Measurements from ENCODE around the gene MIGA2.

The MIGA2 gene

DNA sequence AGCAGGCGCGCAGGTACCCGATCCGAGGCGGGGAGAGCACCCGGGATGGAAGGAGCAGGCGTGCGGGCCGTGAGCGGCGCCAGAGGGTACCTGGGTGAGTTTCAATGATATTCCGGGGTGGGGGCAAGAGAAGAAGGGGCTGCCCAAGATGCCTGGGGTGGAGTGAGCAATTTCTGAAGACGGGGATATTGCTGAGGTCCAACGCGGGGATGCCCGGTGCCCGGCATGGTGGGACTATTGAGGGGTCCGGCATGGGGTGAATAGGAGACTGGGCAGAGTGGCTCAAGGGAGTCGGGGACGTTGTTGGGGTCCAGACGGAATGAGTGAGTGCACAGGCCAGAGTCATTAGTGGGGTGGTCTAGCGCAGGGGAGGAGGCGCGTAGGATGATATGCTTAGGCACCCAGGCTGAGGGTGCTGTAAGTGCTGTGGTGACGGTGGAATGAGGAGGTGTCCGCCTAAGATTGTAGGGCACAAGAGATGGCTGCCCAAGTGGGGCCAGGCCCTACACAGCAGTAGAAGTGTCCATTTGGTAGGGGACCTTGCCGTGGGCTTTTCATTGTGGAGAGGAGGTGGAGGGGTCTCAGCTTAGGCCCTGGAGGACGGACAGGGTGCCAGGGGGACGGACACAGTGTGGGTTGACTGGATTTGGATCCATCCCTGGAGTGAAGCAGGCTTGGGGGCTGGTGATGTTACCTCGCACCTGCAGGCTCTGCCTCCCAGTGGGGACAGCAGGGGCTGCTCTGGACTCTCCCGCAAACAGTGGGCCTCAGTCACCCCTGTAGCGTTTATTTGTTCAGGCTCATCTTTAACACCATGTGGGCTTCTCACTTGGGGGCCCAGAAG, 719 bp downstream of the MIGA2 start:
- in situ Hi-C loops (cut with MboI; ENCODE audit: low sequenced_read_pairs): no loop called here

DNA sequence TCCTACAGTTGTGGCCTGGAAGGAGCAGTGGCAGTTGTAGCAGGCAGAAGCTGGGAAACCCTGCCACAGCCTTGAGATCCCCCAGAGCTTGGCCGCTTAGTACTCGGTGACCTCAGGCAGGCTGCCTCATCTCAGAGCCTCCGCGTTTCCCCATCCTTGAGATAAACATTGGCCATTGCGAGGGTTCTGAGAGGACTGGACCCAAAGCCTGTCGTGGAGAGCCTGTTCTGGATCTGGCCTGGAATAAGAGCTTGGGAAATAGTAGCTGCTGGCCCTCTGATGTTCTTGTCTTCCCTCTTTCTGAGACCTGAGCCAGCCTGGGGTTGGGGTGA, 1.3 kb downstream of the MIGA2 start:
- in situ Hi-C loops (cut with MboI; ENCODE audit: low sequenced_read_pairs): no loop called here

DNA sequence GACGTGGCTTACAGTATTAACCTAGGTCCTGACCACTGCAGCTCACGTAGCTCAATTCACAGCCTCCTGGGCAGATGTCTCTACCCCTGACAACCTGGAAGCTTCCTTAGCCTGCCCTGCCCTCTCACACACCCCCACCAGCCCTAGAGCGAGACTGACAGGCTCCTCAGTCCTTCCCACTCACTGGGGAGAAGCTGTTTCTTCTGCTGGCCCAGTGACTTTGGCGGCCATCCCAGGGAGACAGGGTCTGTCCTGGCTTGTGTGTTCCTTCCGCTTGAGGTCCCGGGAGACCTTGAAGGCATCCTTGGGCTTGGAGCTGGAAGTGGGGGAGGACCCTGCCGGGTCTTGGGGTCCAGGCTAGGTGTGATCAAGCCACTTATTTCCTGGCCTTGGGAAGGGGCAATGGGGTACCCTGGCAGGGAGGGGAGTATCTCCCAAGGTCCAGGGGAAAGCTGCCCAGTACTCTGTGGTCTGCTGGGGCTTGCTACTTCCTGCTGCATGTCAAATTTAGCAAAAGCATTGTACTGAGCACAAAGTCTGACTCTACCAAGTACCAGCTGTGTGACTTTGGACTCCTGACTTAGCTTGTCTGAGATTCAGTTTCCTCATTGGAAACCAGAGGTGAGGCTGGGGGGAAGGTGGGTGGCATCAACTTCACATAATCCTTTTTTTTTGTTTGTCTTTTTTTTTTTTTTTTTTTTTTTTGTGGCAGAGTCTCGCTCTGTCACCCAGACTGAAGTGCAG, 1.9 kb downstream of the MIGA2 start:
- in situ Hi-C loops (cut with MboI; ENCODE audit: low sequenced_read_pairs): no loop called here

GRCh38 chr9:129040113-129040643, 3.8 kb downstream of the MIGA2 start:
- in situ Hi-C loops (cut with MboI; ENCODE audit: low sequenced_read_pairs): no loop called here

DNA sequence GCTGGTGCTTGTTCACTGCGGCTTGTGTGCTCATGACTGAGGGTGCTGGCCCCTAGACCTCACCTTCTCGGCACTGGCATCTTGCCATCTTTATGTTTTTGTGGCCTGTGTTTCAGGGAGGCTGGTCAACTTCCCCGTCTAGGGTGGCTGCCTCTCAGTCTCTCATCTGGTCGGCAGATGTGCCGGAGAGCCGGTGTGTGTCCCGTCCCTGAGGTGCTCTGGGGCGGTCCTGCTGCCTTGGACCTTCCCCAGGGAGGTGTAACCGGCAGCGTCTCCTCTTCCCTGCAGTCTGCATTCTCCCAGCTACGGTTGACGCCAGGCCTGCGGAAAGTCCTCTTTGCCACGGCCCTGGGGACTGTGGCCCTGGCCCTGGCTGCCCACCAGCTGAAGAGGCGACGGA, 5.6 kb downstream of the MIGA2 start:
- in situ Hi-C loops (cut with MboI; ENCODE audit: low sequenced_read_pairs): no loop called here

DNA sequence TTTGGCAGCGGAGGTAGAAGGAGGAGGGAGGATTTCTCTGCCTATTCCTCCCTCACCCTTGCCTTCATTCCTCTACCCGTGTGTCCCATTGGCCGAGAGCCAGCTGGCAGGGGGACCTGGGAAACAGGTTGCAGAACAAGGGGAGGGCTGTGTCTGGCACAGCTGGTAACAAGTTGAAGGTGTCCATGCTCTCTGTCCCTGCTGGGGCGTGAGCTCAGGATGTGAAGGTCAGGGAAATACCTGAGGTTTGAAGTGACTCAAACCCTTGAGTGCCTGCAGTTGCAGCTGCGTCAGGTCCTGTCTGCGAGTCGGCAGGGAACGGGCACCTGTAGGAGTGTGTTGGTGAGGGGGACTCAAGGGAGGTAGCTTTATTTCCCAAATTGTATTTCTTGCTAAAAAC, 16.2 kb downstream of the MIGA2 start:
- in situ Hi-C loops (cut with MboI; ENCODE audit: low sequenced_read_pairs): no loop called here

DNA sequence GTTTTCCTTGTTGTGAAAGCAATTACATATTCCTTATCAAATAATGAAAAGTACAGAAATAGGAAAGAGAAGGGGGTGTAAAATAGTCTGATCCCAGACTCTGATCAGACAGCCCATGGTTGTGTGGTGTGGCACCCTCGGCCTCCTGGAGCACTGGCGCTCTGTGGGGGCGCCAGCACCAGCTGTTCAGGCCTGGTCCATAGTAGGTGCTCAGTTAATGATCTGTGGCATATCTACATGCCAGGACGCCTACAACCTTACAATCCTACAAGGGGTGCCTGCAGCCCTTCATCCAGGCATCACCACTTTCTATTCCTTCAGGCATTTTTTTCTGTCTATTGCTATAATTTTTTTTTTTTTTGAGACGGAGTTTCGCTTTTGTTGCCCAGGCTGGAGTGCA, 16.6 kb downstream of the MIGA2 start:
- in situ Hi-C loops (cut with MboI; ENCODE audit: low sequenced_read_pairs): no loop called here

- in situ Hi-C loops (cut with MboI; ENCODE audit: low sequenced_read_pairs): no loop called here
Measured at GRCh38 chr9:129054163-129054851, 17.9 kb downstream of the MIGA2 start.

DNA sequence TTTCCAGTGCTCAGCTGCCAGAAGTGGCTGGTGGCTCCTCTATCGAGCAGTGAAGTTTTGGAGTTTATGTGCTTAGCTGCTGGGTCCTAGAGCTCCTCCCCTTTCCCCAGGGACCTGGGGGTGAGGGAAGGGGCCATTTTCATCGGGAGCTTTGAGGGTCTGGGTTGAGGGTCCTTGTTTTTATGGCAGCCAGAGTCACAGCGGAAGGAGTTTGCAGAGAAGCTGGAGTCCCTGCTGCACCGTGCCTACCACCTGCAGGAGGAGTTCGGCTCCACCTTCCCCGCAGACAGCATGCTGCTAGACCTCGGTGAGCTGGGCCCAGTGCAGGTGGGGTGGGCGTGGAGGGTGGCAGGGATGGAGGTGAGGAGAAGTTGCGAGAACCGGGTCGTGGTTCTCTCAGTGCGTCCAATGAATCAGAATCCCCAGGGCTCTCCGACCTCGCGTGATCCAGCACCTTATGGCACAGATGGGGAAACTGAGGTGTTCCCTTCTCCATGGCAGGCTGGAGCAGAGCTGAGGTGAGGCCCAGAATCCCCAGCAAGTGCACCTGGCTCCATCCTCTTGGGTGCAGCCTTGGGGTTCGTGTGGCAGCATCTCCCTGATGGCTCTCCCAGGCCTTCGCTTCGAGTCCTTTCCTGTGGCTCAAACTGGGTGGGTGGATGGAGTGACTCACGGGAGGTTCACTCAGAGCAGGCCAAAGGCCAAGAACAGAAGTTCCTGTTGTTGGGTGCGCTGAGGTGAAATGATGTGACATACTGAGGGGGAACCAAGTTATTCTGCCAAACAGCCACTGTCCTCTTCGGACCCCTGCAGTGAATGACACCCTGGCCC, 22.8 kb downstream of the MIGA2 start:
- in situ Hi-C loops (cut with MboI; ENCODE audit: low sequenced_read_pairs): no loop called here

DNA sequence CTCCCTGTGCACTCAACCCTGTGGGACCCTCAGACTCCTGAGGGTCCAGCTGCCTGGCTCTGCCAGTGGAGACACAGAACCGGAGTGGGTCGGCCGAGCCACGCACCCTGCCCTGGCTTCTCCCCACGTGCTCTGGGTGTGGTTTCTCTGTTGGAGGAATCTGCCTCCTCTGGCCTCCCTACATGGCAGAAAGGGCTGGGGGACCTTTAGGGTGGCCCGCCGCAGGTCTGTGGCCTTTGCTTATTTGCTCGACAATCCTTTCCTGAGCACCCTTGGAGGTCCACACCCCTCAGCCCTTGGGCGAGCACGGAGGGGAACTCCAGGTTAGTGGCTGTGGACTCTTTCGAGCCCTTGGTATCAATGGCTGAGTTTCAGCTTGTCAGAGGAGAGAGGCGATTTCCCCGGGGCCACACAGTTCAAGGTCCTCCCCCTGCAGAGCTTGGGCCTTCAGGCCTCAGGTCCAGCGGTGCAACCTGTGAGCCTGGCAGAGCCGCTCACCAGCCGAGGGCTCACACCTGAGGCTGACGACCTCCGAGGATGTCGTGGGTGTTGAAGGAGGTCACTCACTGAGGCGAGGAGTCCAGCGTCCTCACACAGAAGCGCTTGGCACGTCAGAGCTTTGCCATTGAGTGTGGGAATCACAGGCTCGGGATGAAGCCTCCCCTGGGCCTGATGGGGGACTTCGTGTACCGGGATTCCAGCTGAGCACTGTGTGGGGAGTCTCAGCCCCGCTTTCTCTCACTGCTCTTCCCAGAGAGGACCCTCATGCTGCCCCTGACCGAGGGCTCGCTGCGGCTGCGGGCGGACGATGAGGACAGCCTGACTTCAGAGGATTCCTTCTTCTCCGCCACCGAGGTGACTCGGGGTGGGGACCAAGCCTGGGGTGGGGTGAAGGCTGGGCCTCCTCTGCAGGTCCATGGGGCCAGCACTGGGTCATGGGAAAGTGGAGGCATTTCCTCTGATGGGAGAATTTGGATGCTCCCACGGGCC, 23.7 kb downstream of the MIGA2 start:
- in situ Hi-C loops (cut with MboI; ENCODE audit: low sequenced_read_pairs): no loop called here

DNA sequence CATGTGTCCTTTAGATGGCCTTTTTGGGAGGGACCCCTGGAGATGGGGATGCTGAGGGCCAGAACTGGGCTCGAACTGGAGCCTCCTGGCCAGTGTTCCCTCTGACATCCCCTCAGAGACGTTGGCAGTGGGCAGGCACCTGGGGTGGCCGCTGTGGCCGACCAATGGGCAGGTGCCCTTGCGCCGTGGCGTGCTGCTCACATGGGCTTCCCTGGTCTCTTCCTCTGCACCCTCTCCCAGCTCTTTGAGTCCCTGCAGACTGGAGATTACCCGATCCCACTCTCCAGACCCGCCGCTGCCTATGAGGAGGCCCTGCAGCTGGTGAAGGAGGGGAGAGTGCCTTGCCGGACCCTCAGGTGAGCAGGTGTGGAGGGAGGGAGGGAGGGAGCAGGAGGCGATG, 24.6 kb downstream of the MIGA2 start:
- in situ Hi-C loops (cut with MboI; ENCODE audit: low sequenced_read_pairs): no loop called here

DNA sequence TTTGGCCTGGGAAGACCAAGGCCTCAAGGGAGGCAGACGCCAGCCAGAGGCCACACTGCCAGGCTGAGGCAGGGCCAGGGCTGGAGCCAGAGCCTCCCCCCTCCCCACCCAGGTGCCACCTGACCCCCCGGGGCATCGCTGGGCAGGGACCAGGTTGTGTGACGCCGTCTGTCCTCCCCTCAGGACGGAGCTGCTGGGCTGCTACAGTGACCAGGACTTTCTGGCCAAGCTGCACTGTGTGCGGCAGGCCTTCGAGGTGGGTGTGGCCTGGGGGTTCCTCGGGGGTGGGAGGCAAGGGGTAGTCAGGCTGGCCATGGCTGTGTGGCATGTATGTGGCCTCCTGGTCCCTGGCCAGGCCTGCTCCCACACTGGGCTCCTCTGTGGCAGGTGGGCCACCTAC, 26.6 kb downstream of the MIGA2 start:
- in situ Hi-C loops (cut with MboI; ENCODE audit: low sequenced_read_pairs): no loop called here

- in situ Hi-C loops (cut with MboI; ENCODE audit: low sequenced_read_pairs): no loop called here
Measured at GRCh38 chr9:129064499-129064908, 28.1 kb downstream of the MIGA2 start.

GRCh38 chr9:129068110-129068509, 31.7 kb downstream of the MIGA2 start:
- in situ Hi-C loops (cut with MboI; ENCODE audit: low sequenced_read_pairs): no loop called here

- in situ Hi-C loops (cut with MboI; ENCODE audit: low sequenced_read_pairs): no loop called here
Measured at GRCh38 chr9:129068990-129069861, 32.8 kb downstream of the MIGA2 start.

DNA sequence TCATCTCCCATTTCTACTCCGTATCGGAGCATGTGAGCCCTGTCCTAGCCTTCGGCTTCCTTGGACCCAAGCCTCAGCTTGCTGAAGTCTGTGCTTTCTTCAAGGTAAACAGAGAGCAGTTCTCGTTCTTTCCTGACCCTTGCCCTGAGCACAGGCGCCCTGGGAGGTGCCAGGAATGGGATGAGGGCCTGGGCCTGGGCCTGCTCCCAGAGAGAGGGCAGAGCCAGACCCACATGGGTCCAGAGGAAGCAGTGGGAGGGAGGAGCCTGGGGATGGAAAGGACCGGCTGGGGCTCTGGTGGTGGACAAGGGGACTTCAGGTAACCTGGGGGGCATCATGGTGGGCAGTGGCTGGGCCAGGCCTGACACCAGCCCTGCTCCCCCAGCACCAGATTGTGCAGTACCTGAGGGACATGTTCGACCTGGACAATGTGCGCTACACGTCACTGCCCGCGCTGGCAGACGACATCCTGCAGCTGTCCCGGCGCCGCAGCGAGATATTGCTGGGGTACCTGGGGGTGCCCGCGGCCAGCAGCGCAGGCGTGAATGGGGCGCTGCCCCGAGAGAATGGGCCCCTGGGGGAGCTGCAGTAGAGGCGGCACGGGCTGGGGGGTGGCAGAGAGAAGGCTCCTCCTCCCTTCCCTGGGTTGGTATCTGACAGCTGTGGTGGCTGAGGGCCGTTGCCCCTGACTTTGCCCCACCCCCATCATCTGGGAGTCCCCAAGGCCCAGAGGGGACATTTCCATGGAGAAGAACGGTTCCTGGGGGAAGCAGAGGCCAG, 33.6 kb downstream of the MIGA2 start:
- in situ Hi-C loops (cut with MboI; ENCODE audit: low sequenced_read_pairs): no loop called here

DNA sequence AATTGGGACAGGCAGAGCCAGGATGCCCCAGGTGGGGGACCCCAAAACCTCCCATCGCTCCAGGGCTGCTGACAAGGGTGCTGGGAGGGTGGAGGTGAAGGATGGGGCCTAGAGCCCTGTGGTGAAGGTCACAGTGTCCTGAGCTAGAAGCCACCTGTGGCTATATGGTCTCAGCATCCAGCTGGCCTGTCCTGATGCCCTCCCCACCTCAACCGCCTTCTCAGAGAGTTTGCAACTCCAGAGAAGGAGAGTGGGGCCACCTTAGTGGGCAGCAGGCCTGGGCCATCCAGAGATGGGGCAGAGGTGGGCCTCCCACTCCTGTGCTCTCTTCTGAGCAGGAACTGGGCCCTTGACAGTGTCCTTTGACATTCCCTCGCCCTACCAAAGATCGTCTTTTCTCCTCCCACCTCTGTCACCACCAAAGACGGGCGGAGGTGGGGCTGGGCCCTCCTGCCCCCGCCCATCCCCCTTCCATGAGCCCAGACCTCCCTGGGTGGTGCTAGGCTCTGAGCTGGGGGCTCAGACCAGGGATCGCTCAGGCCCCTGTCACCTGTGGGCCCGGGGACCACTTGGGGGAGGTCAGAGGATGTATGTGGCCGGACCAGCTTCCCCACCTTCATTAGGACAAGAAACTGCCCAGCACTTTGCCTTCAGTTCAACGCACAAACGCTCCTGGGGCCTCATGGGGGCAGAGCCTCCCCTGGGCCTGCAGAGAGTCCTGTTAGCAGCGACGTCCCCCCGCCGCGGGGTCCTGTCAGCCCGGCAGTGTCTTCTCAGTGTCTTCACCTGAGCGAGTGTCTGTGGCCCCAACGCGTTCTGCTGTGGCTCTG, 34.5 kb downstream of the MIGA2 start:
- in situ Hi-C loops (cut with MboI; ENCODE audit: low sequenced_read_pairs): no loop called here

Data from hTERT RPE-1 (cell line).